NT2/D1 (cell line): ENCODE data around the gene KIF1B.

Experiments
- SUZ12 ChIP-seq: IDR thresholded peaks from 2 replicates; pipeline ENCODE4 v1.6.1; 2011; ENCODE audit not compliant: insufficient read length, insufficient read depth; ENCODE audit errors: extremely low read depth
- YY1 ChIP-seq: IDR thresholded peaks from 2 replicates; pipeline ENCODE4 v1.6.1; 2011; ENCODE audit not compliant: insufficient read length, insufficient read depth
- ZNF274 ChIP-seq: IDR thresholded peaks from 2 replicates; pipeline ENCODE4 v1.6.1; 2011; ENCODE audit warnings: mild to moderate bottlenecking, low read depth, low read length

GRCh38 chr1:10185759-10186158, 24.6 kb upstream of the KIF1B start:
- TF ChIP-seq YY1 (no peak), SUZ12 (no peak), ZNF274 (no peak)
